HepG2 (cell line): ENCODE results near the gene PPP4R2. TPM values are rescaled to one million over a fixed set of nuclear protein-coding genes. Genes with fewer than 3 reads are reported as not detected.

Experiments used
- AFF4 ChIP-seq: sonication (generic); formaldehyde crosslinking; IDR thresholded peaks from 2 replicates; pipeline ENCODE4 v1.4.0; 2020; ENCODE audit warnings: missing genetic modification reagents
- FOSL2 ChIP-seq: sonication (generic); formaldehyde crosslinking; IDR thresholded peaks from 2 replicates; pipeline ENCODE4 v1.4.0; 2020; ENCODE audit warnings: missing genetic modification reagents
- GPBP1L1 ChIP-seq: sonication (generic); formaldehyde crosslinking; IDR thresholded peaks from 2 replicates; pipeline ENCODE4 v1.5.0; 2020; ENCODE audit warnings: mild to moderate bottlenecking, missing genetic modification reagents
- HOXD1 ChIP-seq: sonication (generic); formaldehyde crosslinking; IDR thresholded peaks from 2 replicates; pipeline ENCODE4 v1.5.0; 2020; ENCODE audit warnings: missing genetic modification reagents
- ONECUT2 ChIP-seq: sonication (generic); formaldehyde crosslinking; IDR thresholded peaks from 2 replicates; pipeline ENCODE4 v1.4.0; 2020; ENCODE audit warnings: missing genetic modification reagents
- PRDM15 ChIP-seq: sonication (generic); formaldehyde crosslinking; IDR thresholded peaks from 2 replicates; pipeline ENCODE4 v1.4.0; 2020; ENCODE audit warnings: missing genetic modification reagents
- RBM22 ChIP-seq: fragments of 200-400 bp; formaldehyde crosslinking; optimal IDR thresholded peaks from 2 replicates; pipeline ENCODE3; 2017; ENCODE audit warnings: mild to moderate bottlenecking, low read length, moderate library complexity
- TEAD3 ChIP-seq: optimal IDR thresholded peaks from 2 replicates; pipeline ENCODE3; 2016; ENCODE audit warnings: borderline replicate concordance
- ZBTB21 ChIP-seq: sonication (generic); formaldehyde crosslinking; IDR thresholded peaks from 2 replicates; pipeline ENCODE4 v1.4.0; 2020; ENCODE audit warnings: missing genetic modification reagents
- ZBTB39 ChIP-seq: sonication (generic); formaldehyde crosslinking; IDR thresholded peaks from 2 replicates; pipeline ENCODE4 v1.5.0; 2020; ENCODE audit warnings: missing genetic modification reagents
- ZIK1 ChIP-seq: sonication (generic); formaldehyde crosslinking; IDR thresholded peaks from 2 replicates; pipeline ENCODE4 v1.5.0; 2020; ENCODE audit warnings: mild to moderate bottlenecking, low read depth, missing genetic modification reagents, borderline replicate concordance
- ZKSCAN5 ChIP-seq: sonication (generic); formaldehyde crosslinking; IDR thresholded peaks from 2 replicates; pipeline ENCODE4 v1.5.1; 2020; ENCODE audit warnings: mild to moderate bottlenecking, missing genetic modification reagents
- ZNF639 ChIP-seq: conservative IDR thresholded peaks from 2 replicates; pipeline ENCODE4 v1.6.1; 2018; ENCODE audit warnings: missing genetic modification reagents
- polyA plus RNA-seq, 8 experiments: library from polyadenylated mRNA; depleted of rRNA in 3 of 8; stranded (reverse) in 7 of 8; unstranded in 1 of 8; fragments of >200 nt; fragmentation: Illumina TruSeq in 4 of 8; extraction: Trizol in 4 of 8; gene quantifications; 2 replicates each; pipeline versions ENCODE4 v1.2.1 to v1.2.3, GENCODE V29; 2011 to 2016; ENCODE audit warnings: low read depth in 4 of 8, missing spikeins in 1 of 8, mixed read lengths in 1 of 8; ENCODE audit not compliant: insufficient read depth in 1 of 8
- total RNA-seq, 5 experiments: library from RNA; depleted of rRNA; stranded (reverse); fragments of >200 nt; fragmentation: Illumina TruSeq; extraction: Trizol; gene quantifications; 2 replicates each; pipeline ENCODE4 v1.2.3, GENCODE V29; 2016; ENCODE audit warnings: low read depth in 1 of 5

PPP4R2 gene
- total and polyA plus RNA-seq, 2 of the 13 experiments (the other 11 are each of a cell fraction or from before 2014, with no cell fraction given) = 22.3 to 161 TPM

GRCh38 chr3:73046195-73046594, 49.6 kb downstream of the PPP4R2 start (continued):
- TF ChIP-seq ZBTB39 (CRISPR knock-in tag) = no peak
- peak; percentile 48; the same call in 1 of the 2 replicates for TF ChIP-seq HOXD1 (CRISPR knock-in tag)
- peak; percentile 65 for TF ChIP-seq RBM22
- no peak for TF ChIP-seq GPBP1L1 (CRISPR knock-in tag)
- no peak for TF ChIP-seq ZIK1 (CRISPR knock-in tag)
- TF ChIP-seq ONECUT2 (CRISPR knock-in tag) = 0 out of 2 replicates have a peak, but pooled peaks have one; percentile 13
- no peak for TF ChIP-seq ZBTB21 (CRISPR knock-in tag)
- TF ChIP-seq PRDM15 = no peak
- TF ChIP-seq TEAD3 (CRISPR knock-in tag) = peak; percentile 65
- no peak for TF ChIP-seq ZKSCAN5 (CRISPR knock-in tag)
- no peak for TF ChIP-seq AFF4
- no peak for TF ChIP-seq ZNF639
- no peak for TF ChIP-seq FOSL2 (CRISPR knock-in tag)
